ENCODE data around the gene LYZL4. TPM values are rescaled to one million over a fixed set of nuclear protein-coding genes. Genes with fewer than 3 reads are reported as not detected.

The LYZL4 gene
- total RNA-seq, 2 donors from 2014 or later, result not detected

DNA sequence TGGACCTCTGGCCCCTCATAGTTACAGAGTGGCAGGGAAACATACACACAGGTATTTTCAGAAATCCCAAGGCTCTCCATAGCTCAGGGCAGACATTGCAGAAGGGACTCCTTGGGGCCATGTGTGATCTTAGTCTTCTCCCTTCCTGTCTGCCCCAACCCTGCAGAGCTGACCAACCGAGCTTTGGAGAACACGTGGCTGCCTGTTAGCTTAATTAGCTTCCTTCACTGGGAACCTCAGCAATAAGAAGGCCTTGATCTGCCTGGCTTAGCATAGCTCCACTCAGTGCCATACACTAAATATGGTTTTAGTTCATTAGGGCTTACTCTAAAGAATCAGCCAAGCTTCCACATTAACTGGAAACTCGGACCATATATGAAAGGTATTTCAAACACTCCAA is 12.3 kb downstream of the LYZL4 start:
- Mint-ChIP-seq H3K36me3 (no peaks in the 10 kb centered on the region), H3K9me3 (no peaks in the 10 kb centered on the region), H3K27ac (no peak overlapping the region)
- DNase-seq (ENCODE audit: low spot score in 2 of 2) (no peak), ATAC-seq (no peak)

DNA sequence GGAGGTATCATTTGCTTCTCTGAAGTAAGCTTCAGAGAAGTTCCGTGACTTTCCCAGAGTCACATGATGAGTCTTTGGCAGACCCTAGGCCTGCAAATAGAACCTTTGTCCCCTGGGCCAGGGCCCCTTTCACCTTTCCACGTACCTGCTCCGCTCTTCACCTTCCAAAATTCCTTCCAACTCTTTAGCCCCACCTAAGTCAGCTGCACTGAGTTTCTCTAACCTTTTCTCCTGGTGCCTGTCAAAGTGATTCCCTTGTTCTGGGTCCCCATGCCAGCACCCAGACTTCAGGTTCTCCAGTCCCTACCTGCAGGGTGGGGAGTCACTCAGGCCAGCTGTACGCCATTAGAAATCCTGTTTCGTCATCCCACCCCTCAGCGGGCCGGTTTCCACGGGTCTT is 12.8 kb downstream of the LYZL4 start:
- Mint-ChIP-seq H3K27ac (no peak overlapping the region), H3K36me3 (no peaks in the 10 kb centered on the region), H3K9me3 (no peaks in the 10 kb centered on the region)
- DNase-seq (ENCODE audit: low spot score in 2 of 2) (no peak), ATAC-seq (no peak)

DNA sequence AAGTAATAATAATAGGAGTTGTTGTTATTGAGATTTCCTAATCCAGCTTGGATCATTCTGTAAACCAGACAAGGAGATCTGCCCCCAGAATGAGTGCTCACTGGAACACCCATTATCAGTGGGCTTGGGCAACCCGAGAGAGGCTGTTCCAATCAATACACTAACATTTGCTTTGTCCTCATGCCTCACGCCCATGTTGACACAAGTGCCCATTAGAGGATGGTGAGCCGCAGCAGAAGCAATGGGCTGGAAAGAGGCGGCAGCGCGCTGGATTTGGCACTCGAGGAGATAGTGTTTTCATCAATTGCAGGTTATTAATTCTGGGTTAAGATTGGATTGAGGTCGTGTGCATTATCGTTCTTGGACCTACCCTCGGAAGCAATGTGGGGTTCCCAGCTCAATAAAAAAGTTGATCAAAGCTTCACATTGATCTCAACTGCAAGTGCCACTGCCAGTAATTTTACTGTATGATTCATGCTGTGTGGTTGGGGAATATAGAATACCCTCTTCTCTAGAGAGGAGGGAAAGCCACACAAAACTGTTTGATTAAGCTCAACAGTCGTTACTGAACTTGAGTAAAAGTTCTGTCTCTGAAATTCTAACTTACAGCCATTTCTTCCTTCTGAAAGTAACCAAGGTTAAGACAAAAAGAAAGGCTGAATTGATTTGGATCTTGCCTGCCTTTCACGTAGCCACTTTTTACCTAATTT is 15.7 kb downstream of the LYZL4 start:
- H3K9me3 Mint-ChIP-seq, result no peaks in the 10 kb centered on the region
- H3K36me3 Mint-ChIP-seq, result no peaks in the 10 kb centered on the region
- DNase-seq (ENCODE audit: low spot score in 2 of 2) (no peak), ATAC-seq (peak in 1 of 2 donors; percentile 89)
- H3K27ac Mint-ChIP-seq, result no peak overlapping the region

DNA sequence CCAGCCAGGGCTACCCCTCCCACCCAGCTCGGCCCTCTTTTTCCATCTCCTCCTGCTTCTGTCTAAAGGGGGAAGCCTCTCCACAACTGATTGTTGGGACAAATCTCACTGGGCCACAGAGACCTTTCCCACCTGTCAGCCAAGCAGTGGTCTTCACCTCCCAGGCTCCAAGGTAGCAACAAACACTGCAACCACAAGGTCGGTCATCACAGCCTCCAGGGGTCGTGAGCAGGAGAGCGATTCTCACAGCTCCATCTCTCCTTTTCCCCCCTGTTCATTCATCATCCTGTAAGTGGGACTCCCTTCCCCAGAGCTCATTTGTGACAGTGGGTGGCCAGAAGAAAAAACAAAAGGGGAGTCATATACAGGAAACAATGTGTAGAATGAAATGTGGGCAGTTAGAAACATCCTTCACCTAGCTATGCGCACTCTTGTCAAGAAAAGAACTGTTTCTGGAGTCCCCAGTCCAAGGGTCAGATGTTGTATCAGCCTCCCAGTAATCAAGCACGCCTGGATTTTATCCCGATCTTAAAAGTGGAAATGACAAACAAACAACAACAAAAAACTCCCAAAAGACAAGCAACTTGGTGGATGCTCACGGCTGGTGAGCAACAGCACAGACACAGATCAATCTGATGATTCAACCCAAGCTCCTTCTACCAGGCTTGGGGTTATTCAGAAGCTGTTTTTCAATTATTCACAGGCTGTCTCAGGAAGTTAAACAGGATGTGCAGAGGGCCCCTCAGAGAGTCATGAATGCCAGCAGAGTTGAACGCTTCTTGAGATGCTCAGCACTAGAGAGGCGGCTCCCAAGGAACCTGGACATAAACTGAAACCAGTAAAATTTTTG is 22.4 kb downstream of the LYZL4 start:
- Mint-ChIP-seq H3K27ac (peak overlapping the region; percentile 74 to 97), H3K36me3 (peaks cover 0 to 5% of the 10 kb centered on the region in 2 donors), H3K9me3 (no peaks in the 10 kb centered on the region)
- peak in 1 of 2 donors; percentile 42 for DNase-seq (ENCODE audit: low spot score in 2 of 2)
- ATAC-seq, result peak; percentile 95 to 99

DNA sequence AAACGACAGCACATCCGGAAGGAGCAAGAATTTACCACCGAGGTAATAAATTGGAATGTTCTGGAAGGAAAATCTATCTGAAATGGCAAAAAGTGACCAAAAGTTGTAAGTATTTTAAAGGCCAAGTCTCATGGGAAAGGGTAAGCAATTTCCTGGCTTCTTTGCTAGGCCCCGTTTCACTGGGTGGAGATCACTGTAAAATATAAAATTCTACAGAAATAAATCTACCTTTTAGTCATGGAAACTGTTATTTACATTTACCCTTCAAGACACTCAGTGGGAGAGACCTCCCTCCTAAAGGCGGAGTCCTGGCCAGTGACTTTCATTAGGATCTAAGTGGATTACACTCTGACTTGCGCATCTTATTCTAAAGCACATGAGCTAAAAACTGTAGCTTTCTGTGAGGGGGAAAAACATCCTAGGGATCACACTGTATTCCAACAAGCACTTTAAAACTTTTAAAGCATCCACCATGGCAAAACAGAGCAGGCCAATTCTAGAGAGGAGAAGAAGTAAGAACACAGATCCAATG is 28.8 kb downstream of the LYZL4 start:
- Mint-ChIP-seq H3K36me3 (no peaks in the 10 kb centered on the region), H3K27ac (no peak overlapping the region), H3K9me3 (no peaks in the 10 kb centered on the region)
- no peak for DNase-seq (ENCODE audit: low spot score in 2 of 2)
- ATAC-seq, result no peak

DNA sequence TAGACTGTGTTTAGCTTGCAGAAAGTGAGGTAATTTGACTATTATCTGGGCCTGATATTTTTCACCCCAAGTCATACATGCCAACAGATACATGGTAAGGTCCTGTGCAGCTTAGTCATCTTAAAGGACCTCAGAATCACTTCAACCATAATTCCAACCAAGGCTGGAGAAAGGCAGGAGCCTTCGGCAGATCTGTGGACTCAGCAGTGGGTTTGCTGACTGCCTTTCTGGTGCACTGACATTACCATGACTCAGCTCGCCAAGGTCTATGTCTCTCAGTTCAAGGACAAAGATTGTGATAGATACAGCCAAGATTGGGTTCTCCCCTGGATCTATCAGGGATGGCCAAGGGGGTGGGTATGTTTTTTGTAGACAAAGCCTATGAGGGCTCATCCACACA is 32.7 kb downstream of the LYZL4 start:
- no peaks in the 10 kb centered on the region for H3K9me3 Mint-ChIP-seq
- no peaks in the 10 kb centered on the region for H3K36me3 Mint-ChIP-seq
- H3K27ac Mint-ChIP-seq, result no peak overlapping the region
- ATAC-seq, result no peak
- no peak for DNase-seq (ENCODE audit: low spot score in 2 of 2)

DNA sequence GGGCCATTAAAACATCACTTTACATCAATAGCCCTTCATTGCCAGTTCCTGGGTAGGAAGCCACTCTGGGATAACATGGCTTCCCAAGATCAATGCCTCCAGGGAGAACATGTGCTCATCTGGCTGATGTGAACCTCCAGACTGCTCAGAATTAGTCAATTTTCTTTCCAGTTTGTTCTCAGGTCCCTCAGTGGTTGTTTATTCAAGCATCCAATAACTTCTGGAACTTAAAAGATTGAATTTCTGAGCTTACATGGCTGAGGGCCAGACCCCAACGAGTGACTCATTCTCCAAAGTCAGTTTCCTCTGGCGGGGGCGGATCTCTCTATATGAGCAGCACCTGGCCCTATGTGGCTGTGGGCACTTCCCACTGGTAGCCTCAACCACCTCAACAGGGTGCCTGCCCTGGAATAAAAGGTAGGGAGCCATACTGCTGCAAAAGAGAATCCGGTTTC is 34.0 kb downstream of the LYZL4 start:
- H3K36me3 Mint-ChIP-seq, result no peaks in the 10 kb centered on the region
- H3K27ac Mint-ChIP-seq, result no peak overlapping the region
- ATAC-seq (peak; percentile 93 to 99), DNase-seq (ENCODE audit: low spot score in 2 of 2) (peak in 1 of 2 donors; percentile 64)
- no peaks in the 10 kb centered on the region for H3K9me3 Mint-ChIP-seq

DNA sequence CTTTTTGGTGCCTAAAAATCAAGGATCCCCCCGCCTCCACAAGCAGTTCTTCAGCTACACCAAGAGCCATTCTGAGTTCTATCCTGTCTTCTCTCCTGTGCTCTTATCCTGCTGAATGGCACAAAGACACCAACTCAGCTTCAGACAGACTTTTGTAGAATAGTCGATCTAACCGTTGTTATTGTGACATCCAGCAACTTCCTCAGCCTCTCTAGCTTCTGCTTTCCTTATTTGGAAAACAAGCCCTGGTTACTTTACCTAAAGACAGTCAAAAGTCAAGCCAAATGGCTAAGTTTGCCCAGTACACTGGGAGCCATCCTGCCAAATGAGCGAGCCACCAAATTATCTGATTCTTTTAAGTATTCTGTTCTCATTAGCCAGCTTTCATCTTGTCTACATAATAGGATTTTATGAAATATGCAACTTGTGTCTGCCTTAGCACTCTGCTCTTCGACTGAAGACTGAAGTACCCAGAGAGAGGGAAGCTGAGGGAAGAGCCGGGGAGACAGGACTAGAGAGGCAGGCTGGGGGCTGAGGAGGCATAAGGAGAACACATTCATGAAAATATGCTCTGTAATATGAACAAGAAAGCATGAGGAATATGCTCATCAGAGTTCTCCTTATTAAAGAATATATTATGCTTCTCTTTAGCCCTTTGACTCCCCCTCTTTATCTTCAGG is 35.1 kb downstream of the LYZL4 start:
- DNase-seq (ENCODE audit: low spot score in 2 of 2), result no peak
- peaks cover 4 to 10% of the 10 kb centered on the region in 2 donors for H3K9me3 Mint-ChIP-seq
- no peak overlapping the region for H3K27ac Mint-ChIP-seq
- peaks cover 0 to 10% of the 10 kb centered on the region in 2 donors for H3K36me3 Mint-ChIP-seq
- no peak for ATAC-seq

DNA sequence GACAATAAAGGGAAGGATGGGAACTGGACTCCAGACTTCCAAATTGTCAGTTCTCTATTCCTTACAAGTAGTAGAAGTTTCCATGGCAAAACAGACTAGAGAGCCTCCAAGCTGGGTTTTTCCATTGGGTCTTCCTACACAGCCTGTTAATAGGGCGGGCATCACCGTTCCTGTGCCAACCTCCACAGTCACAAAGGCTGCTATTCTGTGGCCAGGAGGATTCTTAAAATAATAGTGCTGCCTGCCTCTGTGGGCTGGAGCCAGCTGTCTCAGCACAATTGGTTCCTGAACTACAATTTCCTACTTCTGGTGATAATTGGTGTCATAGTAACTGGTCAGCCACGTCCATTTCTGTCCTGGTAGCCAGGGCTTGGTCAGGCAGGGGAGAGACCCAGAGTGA is 38.6 kb downstream of the LYZL4 start:
- ATAC-seq (no peak), DNase-seq (ENCODE audit: low spot score in 2 of 2) (no peak)
- Mint-ChIP-seq H3K36me3 (peaks cover 0 to 12% of the 10 kb centered on the region in 2 donors), H3K9me3 (peaks cover 4 to 11% of the 10 kb centered on the region in 2 donors), H3K27ac (no peak overlapping the region)

DNA sequence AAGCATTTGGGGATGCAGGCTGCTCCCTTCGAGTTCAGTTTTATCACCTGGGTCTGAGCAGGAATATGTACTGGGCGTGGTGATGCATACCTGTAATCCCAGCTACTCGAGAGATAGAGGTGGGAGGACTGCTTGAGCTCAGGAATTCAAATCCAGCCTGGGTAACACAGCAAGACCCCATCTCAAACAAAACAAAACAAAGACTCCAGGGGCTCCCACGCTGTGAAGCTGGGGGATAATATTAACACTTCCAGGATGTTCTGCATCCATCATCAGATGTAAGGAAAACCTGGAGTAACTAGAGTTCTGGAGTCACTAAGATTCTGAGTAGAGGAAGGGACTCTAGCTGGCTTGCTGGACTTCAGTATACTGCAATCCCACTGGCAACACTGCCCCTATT is 40.6 kb downstream of the LYZL4 start:
- peaks cover 6 to 22% of the 10 kb centered on the region in 2 donors for H3K9me3 Mint-ChIP-seq
- DNase-seq (ENCODE audit: low spot score in 2 of 2) (no peak), ATAC-seq (no peak)
- no peak overlapping the region for H3K27ac Mint-ChIP-seq
- H3K36me3 Mint-ChIP-seq, result peaks cover 0 to 17% of the 10 kb centered on the region in 2 donors

DNA sequence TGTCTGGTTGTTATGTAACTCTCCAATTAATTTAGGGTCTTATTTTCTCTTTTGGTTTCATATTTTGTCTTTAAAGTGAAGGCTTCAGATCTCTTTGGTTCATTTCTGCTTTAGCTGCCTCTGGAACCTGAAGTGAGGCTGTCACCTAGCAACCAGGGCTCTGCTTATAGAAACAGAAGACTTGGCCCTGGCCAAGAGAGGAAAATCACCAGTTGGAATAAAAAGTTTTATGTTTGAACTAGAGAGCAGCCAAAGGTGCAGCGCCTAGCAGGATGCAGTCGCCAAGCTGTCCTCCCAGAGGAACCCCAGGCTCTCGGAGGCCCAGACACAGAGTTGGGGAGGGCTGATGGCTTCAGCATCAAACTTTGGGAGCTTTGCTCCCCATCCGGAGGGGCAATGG is 41.1 kb downstream of the LYZL4 start:
- no peak for DNase-seq (ENCODE audit: low spot score in 2 of 2)
- peak in 1 of 2 donors; percentile 48 for ATAC-seq
- Mint-ChIP-seq H3K27ac (no peak overlapping the region), H3K9me3 (peaks cover 6 to 22% of the 10 kb centered on the region in 2 donors), H3K36me3 (peaks cover 0 to 17% of the 10 kb centered on the region in 2 donors)

DNA sequence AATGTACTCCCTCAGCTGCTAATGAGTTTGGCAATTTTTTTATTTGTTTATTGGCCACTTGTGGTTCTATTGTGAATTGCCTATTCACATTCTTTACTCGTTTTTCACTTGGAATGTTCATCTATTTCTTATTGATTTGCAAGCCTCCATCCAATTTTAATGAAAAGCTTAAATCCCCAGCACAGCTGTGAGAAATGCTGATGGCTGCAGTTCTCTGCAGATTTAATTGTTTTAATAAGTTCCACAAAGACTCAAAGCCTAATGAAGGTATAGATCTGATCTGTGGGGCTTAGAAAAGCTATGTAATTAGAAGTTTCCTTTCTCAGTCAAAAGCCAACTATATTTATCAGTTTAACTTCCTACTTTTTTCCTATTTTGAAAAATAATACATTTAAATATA is 41.5 kb downstream of the LYZL4 start:
- H3K9me3 Mint-ChIP-seq, result peaks cover 6 to 22% of the 10 kb centered on the region in 2 donors
- peaks cover 0 to 17% of the 10 kb centered on the region in 2 donors for H3K36me3 Mint-ChIP-seq
- no peak overlapping the region for H3K27ac Mint-ChIP-seq
- ATAC-seq (no peak), DNase-seq (ENCODE audit: low spot score in 2 of 2) (no peak)

DNA sequence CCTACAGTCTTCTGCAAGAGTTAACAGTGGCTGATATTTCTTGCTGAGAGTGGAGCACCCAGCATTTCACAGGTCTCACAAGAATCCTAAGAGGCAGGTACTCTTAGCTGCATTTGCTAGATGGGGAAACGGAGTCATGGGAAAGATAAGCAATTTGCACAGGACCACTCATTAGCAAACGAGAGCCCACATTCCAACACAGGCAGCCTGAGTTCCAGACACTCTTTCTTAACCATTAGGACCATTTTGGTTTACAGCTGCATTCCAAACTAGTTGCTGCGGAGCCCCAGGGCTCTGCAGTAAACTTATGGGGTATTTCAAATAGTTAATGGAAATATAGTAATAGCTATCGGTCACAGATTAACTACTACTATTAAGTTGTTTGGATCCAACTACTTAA is 42.5 kb downstream of the LYZL4 start:
- peaks cover 0 to 17% of the 10 kb centered on the region in 2 donors for H3K36me3 Mint-ChIP-seq
- ATAC-seq, result no peak
- no peak overlapping the region for H3K27ac Mint-ChIP-seq

DNA sequence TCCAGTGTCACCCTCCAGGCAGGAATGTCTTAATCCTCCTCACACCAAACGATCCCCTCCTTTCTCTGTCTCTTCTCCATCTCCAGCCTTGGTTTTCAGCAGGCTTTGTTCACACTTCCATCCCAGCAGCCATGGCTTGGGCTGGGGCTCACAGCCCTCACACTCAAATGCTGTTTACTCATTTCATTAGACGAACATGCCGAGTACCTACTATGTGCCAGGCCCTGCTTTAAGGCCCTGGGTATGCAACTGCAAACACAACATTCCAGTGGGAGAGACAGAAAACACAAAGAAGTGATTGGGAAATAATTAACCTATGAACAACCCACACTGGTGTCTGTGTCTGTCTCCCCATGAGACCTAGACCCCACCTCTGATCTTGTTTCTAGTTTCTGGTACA is 43.9 kb downstream of the LYZL4 start:
- peaks cover 6 to 22% of the 10 kb centered on the region in 2 donors for H3K9me3 Mint-ChIP-seq
- DNase-seq (ENCODE audit: low spot score in 2 of 2), result no peak
- H3K27ac Mint-ChIP-seq, result no peak overlapping the region
- ATAC-seq, result no peak
- H3K36me3 Mint-ChIP-seq, result peaks cover 0 to 17% of the 10 kb centered on the region in 2 donors

More for the DNA sequence above, 42.5 kb downstream of the LYZL4 start:
- H3K9me3 Mint-ChIP-seq, result peaks cover 6 to 22% of the 10 kb centered on the region in 2 donors
- DNase-seq (ENCODE audit: low spot score in 2 of 2), result no peak

DNA sequence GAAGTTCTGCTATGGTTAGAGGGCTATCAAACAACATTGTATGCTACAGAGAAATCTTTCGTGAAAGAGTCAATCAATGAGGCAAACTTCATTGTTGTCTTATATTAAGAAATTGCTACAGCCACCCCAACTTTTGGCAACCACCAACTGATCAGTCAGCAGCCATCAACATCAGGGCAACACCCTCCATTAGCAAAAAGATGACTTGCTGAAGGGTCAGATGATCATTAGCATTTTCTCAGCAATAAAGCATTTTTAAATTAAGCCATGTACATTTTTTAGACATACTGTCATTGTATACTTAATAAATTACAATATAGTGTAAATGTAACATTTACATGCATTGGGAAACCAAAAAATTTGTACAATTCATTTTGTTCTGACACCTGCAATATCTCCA is 53.1 kb downstream of the LYZL4 start:
- no peak for DNase-seq (ENCODE audit: low spot score in 2 of 2)
- peaks cover 0 to 13% of the 10 kb centered on the region in 2 donors for H3K9me3 Mint-ChIP-seq

DNA sequence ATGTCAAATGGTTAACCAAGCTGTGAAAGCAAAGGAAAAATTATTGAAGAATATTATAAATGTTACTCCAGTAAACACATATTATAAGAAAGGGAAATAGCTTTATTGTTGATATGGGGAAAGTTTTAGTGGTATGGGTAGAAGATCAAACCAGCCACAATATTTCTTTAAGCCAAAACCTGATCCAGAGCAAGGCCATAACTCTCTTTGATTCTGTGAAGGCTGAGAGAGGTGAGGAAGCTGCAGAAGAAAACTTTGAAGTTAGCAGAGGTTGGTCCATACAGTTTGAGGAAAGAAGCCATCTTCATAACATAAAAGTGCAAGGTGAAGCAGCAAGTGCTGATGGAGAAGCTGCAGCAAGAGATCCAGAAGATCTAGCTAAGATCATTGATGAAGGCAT is 54.8 kb downstream of the LYZL4 start:
- no peak for DNase-seq (ENCODE audit: low spot score in 2 of 2)
- H3K36me3 Mint-ChIP-seq, result peaks cover 0 to 7% of the 10 kb centered on the region in 2 donors
- no peak overlapping the region for H3K27ac Mint-ChIP-seq
- no peak for ATAC-seq
- peaks cover 0 to 17% of the 10 kb centered on the region in 2 donors for H3K9me3 Mint-ChIP-seq

More for the DNA sequence above, 53.1 kb downstream of the LYZL4 start:
- ATAC-seq, result no peak
- Mint-ChIP-seq H3K36me3 (peaks cover 0 to 7% of the 10 kb centered on the region in 2 donors), H3K27ac (no peak overlapping the region)

DNA sequence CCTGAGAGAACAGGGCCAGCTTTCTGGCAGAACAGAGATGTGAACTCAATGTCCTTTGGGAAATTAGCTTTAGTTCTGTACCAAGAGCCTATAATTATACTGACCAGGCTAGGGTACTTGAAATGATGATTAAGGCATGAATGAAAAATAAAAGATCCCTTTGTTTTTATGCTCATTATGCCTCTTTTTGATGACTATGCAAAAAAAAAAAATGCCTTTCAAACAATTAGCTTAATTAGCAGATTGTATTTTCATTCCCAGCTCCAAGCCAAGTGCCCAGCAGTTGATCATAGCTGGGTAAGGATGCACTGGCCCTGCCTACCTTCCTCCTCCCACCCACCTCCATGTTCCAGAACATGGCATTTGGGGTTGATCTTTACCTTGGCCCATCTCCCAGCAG is 56.8 kb downstream of the LYZL4 start:
- Mint-ChIP-seq H3K27ac (no peak overlapping the region), H3K36me3 (peaks cover 0 to 7% of the 10 kb centered on the region in 2 donors), H3K9me3 (peaks cover 0 to 17% of the 10 kb centered on the region in 2 donors)
- DNase-seq (ENCODE audit: low spot score in 2 of 2) (no peak), ATAC-seq (no peak)

Data from activated naive CD4-positive, alpha-beta T cell treated with anti-CD3 and anti-CD28 coated beads, Interleukin-2, amount 50 U/mL, for 72 hours (primary cell).